WERI-Rb-1 (cell line): ENCODE data around the gene ZNF234.

Source experiments
- DNase-seq: peaks from one replicate; pipeline ENCODE4 v3.0.0-alpha.2; 2020
- H3K27ac ChIP-seq: fragments of 250-450 bp; sonication (Bioruptor Pico); 2 replicates; pipeline ENCODE4 v1.5.1; 2020; ENCODE audit warnings: mild to moderate bottlenecking, moderate library complexity
- H3K27me3 ChIP-seq: fragments of 250-450 bp; sonication (Bioruptor Pico); 2 replicates; pipeline ENCODE4 v1.5.1; 2021; ENCODE audit warnings: mild to moderate bottlenecking, low read depth, moderate library complexity; ENCODE audit not compliant: insufficient read depth, severe bottlenecking
- H3K36me3 ChIP-seq: fragments of 250-450 bp; sonication (Bioruptor Pico); 2 replicates; pipeline ENCODE4 v1.5.1; 2020; ENCODE audit warnings: mild to moderate bottlenecking, moderate library complexity
- H3K4me3 ChIP-seq: 2 replicates; pipeline ENCODE4 v1.5.1; 2011; ENCODE audit warnings: low read depth, mild to moderate bottlenecking, control low read depth, low read length
- H3K9me3 ChIP-seq: fragments of 250-450 bp; sonication (Bioruptor Pico); 2 replicates; pipeline ENCODE4 v1.5.1; 2021; ENCODE audit warnings: mild to moderate bottlenecking, moderate library complexity; ENCODE audit not compliant: severe bottlenecking
- TF ChIP-seq, protein P1 (sequence below): IDR thresholded peaks from 2 replicates; pipeline ENCODE4 v1.5.1; 2011; ENCODE audit warnings: low read depth, mild to moderate bottlenecking, control low read depth, inconsistent platforms, low read length

The ZNF234 gene

DNA sequence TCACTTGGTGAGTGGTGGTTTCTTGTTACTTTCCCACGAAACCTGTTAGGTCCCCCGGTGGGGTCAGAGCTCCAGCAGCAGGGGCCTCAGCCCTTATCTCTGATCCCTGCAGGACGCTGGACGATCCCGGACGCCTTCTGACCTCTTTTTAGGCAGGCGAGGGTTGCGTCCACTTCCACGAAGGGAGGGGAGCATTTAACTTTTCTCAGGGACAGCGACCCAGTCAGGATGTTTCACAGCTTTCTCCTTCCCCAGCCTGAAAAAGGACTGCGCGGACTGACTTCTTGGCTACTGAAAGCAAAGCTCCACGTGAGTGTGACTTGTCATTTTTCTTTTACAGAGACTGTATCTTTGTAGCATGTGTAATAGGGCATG lies 692 bp downstream of the ZNF234 start:
- Histone ChIP-seq H3K36me3 (peaks cover 18% of the 10 kb centered on the region), H3K9me3 (no peaks in the 10 kb centered on the region), H3K4me3 (peak overlapping the region; percentile 93), H3K27ac (no peak overlapping the region), H3K27me3 (no peaks in the 10 kb centered on the region)
- TF ChIP-seq, protein P1, sequence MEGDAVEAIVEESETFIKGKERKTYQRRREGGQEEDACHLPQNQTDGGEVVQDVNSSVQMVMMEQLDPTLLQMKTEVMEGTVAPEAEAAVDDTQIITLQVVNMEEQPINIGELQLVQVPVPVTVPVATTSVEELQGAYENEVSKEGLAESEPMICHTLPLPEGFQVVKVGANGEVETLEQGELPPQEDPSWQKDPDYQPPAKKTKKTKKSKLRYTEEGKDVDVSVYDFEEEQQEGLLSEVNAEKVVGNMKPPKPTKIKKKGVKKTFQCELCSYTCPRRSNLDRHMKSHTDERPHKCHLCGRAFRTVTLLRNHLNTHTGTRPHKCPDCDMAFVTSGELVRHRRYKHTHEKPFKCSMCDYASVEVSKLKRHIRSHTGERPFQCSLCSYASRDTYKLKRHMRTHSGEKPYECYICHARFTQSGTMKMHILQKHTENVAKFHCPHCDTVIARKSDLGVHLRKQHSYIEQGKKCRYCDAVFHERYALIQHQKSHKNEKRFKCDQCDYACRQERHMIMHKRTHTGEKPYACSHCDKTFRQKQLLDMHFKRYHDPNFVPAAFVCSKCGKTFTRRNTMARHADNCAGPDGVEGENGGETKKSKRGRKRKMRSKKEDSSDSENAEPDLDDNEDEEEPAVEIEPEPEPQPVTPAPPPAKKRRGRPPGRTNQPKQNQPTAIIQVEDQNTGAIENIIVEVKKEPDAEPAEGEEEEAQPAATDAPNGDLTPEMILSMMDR: no peak
- no peak for DNase-seq

DNA sequence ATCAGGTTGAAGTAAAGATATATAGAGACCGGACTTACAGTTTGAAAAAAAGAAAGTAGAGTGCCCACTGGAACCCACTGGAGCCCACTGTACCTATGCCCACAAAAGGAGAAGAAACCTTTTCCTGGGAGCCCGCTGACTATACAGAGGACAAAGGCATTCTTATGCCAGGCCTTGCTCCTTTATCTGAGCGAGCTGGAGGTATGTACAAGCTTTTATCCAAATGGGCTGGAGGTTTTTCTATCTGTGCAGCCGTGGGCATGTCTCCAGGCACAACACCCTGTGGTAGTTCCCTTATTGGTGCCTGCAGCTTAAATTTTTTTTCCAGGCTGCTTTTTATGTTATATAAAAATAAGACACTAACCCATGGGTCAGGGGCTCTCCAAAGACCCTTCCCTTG lies 8.4 kb downstream of the ZNF234 start:
- Histone ChIP-seq H3K4me3 (no peak overlapping the region), H3K36me3 (peaks cover 61% of the 10 kb centered on the region), H3K27me3 (no peaks in the 10 kb centered on the region), H3K9me3 (no peaks in the 10 kb centered on the region), H3K27ac (no peak overlapping the region)
- TF ChIP-seq, protein P1: no peak
- no peak for DNase-seq

DNA sequence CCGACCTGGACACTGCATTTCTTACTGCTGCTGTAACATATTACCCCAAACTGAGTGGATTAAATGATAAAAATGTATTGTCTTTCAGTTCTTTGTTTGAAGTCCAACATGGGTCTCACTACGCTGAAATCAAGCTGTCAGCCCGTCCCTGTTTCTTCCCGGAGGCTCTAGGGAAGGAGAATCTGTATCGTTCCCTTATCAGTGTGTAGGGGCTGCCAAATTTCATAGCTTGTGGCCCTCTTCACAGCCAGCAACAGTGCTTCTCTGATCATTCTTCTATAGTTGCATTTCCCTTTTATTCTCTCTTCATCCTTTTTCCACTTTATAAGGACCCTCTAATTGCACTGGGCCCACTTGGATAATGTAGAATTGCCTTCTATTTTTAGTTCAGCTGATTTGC lies 10.1 kb downstream of the ZNF234 start:
- TF ChIP-seq, protein P1: no peak
- H3K36me3 ChIP-seq: peaks cover 66% of the 10 kb centered on the region
- peaks cover 6% of the 10 kb centered on the region for H3K9me3 ChIP-seq
- H3K27me3 ChIP-seq: no peaks in the 10 kb centered on the region
- no peak for DNase-seq
- H3K27ac ChIP-seq: no peak overlapping the region
- H3K4me3 ChIP-seq: no peak overlapping the region

DNA sequence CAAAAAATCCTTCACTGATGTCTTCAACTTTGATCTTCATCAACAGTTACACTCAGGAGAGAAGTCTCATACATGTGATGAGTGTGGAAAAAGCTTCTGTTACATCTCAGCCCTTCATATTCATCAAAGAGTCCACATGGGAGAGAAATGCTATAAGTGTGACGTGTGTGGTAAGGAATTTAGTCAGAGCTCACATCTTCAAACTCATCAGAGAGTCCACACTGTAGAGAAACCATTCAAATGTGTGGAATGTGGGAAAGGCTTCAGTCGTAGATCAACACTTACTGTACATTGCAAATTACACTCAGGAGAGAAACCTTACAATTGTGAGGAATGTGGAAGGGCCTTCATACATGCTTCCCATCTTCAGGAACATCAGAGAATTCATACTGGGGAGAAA lies 15.1 kb downstream of the ZNF234 start:
- Histone ChIP-seq H3K27ac (no peak overlapping the region), H3K4me3 (no peak overlapping the region), H3K27me3 (no peaks in the 10 kb centered on the region), H3K36me3 (peaks cover 43% of the 10 kb centered on the region), H3K9me3 (peaks cover 9% of the 10 kb centered on the region)
- DNase-seq: no peak
- TF ChIP-seq, protein P1: no peak

DNA sequence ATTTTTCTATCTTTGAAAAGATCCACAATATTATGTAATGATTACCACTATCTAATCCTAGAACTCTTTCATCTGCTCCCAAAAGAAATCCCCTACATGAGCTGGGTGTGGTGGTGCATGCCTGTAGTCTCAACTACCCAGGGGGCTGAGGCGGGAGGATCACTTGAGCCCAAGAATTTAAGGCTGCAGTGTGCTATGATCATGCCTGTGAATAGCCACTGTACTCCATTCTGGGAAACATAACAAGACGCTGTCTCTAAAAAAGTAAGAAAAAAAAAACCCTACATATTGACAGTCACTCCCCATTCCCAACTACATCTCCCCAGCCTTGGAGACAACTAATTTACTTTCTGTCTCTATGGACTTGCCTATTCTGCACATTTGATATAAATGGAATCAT lies 22.4 kb downstream of the ZNF234 start:
- Histone ChIP-seq H3K27me3 (no peaks in the 10 kb centered on the region), H3K27ac (no peak overlapping the region), H3K36me3 (peaks cover 14% of the 10 kb centered on the region), H3K9me3 (no peaks in the 10 kb centered on the region), H3K4me3 (peak overlapping the region; percentile 91)
- TF ChIP-seq, protein P1: no peak
- no peak for DNase-seq

DNA sequence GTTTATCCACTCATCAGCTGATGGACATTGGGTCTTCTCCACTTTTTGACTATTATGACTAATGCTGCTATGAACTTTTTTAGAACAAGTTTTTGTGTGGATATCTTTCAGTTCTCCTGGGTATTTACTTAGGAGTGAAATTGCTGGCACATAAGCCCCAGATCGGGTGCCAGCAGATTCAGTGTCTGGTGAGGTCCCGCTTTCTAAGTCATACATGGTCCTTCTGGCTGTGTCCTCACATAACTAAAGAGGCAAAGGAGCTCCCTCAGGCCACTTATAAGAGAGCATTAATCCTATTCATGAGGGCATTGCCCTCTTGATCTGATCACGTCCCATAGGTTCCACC lies 22.9 kb downstream of the ZNF234 start:
- TF ChIP-seq, protein P1: no peak
- Histone ChIP-seq H3K27me3 (no peaks in the 10 kb centered on the region), H3K4me3 (peak overlapping the region; percentile 91), H3K27ac (peak overlapping the region; percentile 49), H3K36me3 (peaks cover 17% of the 10 kb centered on the region), H3K9me3 (no peaks in the 10 kb centered on the region)
- no peak for DNase-seq
